Progenitor cell of endocrine pancreas (in vitro differentiated cells): ENCODE results near the gene KCNQ5. TPM values are rescaled to one million over a fixed set of nuclear protein-coding genes. Genes with fewer than 3 reads are reported as not detected.

Experiments
- DNase-seq: peaks from one replicate; pipeline ENCODE4 v3.0.0; 2021; ENCODE audit warnings: low spot score; ENCODE audit not compliant: unreplicated experiment
- H3K27ac Mint-ChIP-seq: 2 replicates; pipeline ENCODE4 v1.8.0; 2021; ENCODE audit warnings: mild to moderate bottlenecking, moderate library complexity, mixed read lengths
- H3K27me3 Mint-ChIP-seq: 2 replicates; pipeline ENCODE4 v1.8.0; 2021; ENCODE audit warnings: mixed read lengths
- H3K36me3 Mint-ChIP-seq: 2 replicates; pipeline ENCODE4 v1.8.0; 2022; ENCODE audit warnings: mixed read lengths; ENCODE audit not compliant: insufficient read depth
- H3K4me1 Mint-ChIP-seq: 2 replicates; pipeline ENCODE4 v1.8.0; 2021; ENCODE audit warnings: low read depth, mixed read lengths
- H3K4me3 Mint-ChIP-seq: 2 replicates; pipeline ENCODE4 v1.8.0; 2021; ENCODE audit warnings: low read depth, mild to moderate bottlenecking, moderate library complexity, mixed read lengths
- H3K9me3 Mint-ChIP-seq: 2 replicates; pipeline ENCODE4 v1.8.0; 2021; ENCODE audit warnings: low read depth, mixed read lengths
- CTCF ChIP-seq: fragments of 200-600 bp; sonication (generic); IDR thresholded peaks from one replicate; pipeline ENCODE4 v1.5.0; 2021; ENCODE audit warnings: antibody characterized with exemption, mild to moderate bottlenecking; ENCODE audit not compliant: unreplicated experiment
- total RNA-seq: library from RNA; stranded (reverse); gene quantifications from 2 replicates; pipeline ENCODE4 v1.2.1, GENCODE V29; 2021

KCNQ5 gene
- total RNA-seq, 1 donor from 2014 or later: 1.0 TPM

- Mint-ChIP-seq H3K36me3 (no peaks in the 10 kb centered on the region), H3K9me3 (no peaks in the 10 kb centered on the region), H3K27me3 (no peaks in the 10 kb centered on the region), H3K4me3 (no peak overlapping the region), H3K4me1 (no peaks in the 10 kb centered on the region), H3K27ac (no peak overlapping the region)
- no peak for TF ChIP-seq CTCF
- no peak for DNase-seq
These were observed 578.4 kb downstream of the KCNQ5 start for GRCh38 chr6:73200247-73200646.

GRCh38 chr6:73200735-73201134 is 578.9 kb downstream of the KCNQ5 start:
- Mint-ChIP-seq H3K27me3 (no peaks in the 10 kb centered on the region), H3K4me3 (no peak overlapping the region), H3K27ac (no peak overlapping the region), H3K4me1 (no peaks in the 10 kb centered on the region), H3K9me3 (no peaks in the 10 kb centered on the region), H3K36me3 (no peaks in the 10 kb centered on the region)
- no peak for DNase-seq
- no peak for TF ChIP-seq CTCF

- Mint-ChIP-seq H3K27me3 (no peaks in the 10 kb centered on the region), H3K4me1 (no peaks in the 10 kb centered on the region), H3K9me3 (peaks cover 9% of the 10 kb centered on the region), H3K36me3 (no peaks in the 10 kb centered on the region), H3K27ac (no peak overlapping the region), H3K4me3 (no peak overlapping the region)
- no peak for TF ChIP-seq CTCF
- no peak for DNase-seq
These were observed 581.2 kb downstream of the KCNQ5 start for GRCh38 chr6:73203098-73203497.

GRCh38 chr6:73204252-73204651 is 582.4 kb downstream of the KCNQ5 start:
- H3K27me3 Mint-ChIP-seq: no peaks in the 10 kb centered on the region
- H3K4me3 Mint-ChIP-seq: no peak overlapping the region
- no peak overlapping the region for H3K27ac Mint-ChIP-seq
- peaks cover 9% of the 10 kb centered on the region for H3K9me3 Mint-ChIP-seq
- no peaks in the 10 kb centered on the region for H3K36me3 Mint-ChIP-seq
- TF ChIP-seq CTCF: no peak
- H3K4me1 Mint-ChIP-seq: no peaks in the 10 kb centered on the region
- DNase-seq: no peak

GRCh38 chr6:73207221-73207837 is 585.5 kb downstream of the KCNQ5 start:
- Mint-ChIP-seq H3K27ac (peak overlapping the region; percentile 1), H3K4me1 (no peaks in the 10 kb centered on the region), H3K4me3 (no peak overlapping the region), H3K9me3 (peaks cover 12% of the 10 kb centered on the region), H3K36me3 (no peaks in the 10 kb centered on the region), H3K27me3 (no peaks in the 10 kb centered on the region)
- no peak for DNase-seq
- no peak for TF ChIP-seq CTCF
